ENCODE data around the gene CHD3. TPM values are rescaled to one million over a fixed set of nuclear protein-coding genes. Genes with fewer than 3 reads are reported as not detected.

The CHD3 gene
- total and polyA plus RNA-seq, 2 of the 13 experiments (the other 11 are each of a cell fraction or from before 2014, with no cell fraction given) = 2.7 to 3.7 TPM

- ATAC-seq (peak; percentile 34), FAIRE-seq (peak; percentile 12), DNase-seq (ENCODE audit: low spot score) (peak; percentile 21)
- in situ Hi-C loops (cut with HindIII; ENCODE audit: extremely low pct_ligation_motif_present, low pct_unique_long_range_greater_than_20kb) = no loop called here
- H3K27ac ChIP-seq (ENCODE audit: extremely low read length, insufficient read depth, low read length) = peak overlapping the region; percentile 67
- intact Hi-C loops (cut with micrococcal nuclease; ENCODE audit: unreplicated experiment) = loop anchor here (5.0 kb wide), 1 partner anchor 54 kb away; no protein-coding TSS in a partner anchor
- H3K4me1 ChIP-seq (ENCODE audit: insufficient read depth, low read length) = peaks cover 26% of the 10 kb centered on the region
- no peaks in the 10 kb centered on the region for H4K20me1 ChIP-seq (ENCODE audit: insufficient read depth, low read length)
- H3K9ac ChIP-seq (ENCODE audit: insufficient read depth, low read depth, low read length) = peak overlapping the region; percentile 93
- POLR2A ChIA-PET = interaction anchor here (0.8 to 3.6 kb wide), 6 partner anchors 11 to 450 kb away, joined by 3 to 27 read pairs (median 5); partner anchors contain the start of genes CYB5D1, NAA38 and RNF227
- H3K79me2 ChIP-seq (ENCODE audit: insufficient read depth, low read length) = peaks cover 14% of the 10 kb centered on the region
- H3K36me3 ChIP-seq (replicated peaks in 1 of 2; ENCODE audit: control insufficient read depth in 1 of 2, insufficient read depth in 2 of 2, low read length in 2 of 2) = peaks cover 4 to 18% of the 10 kb centered on the region in 2 experiments; a peak in 4 of 5 replicates
- WGBS (ENCODE audit: low lambda C conversion rate) = 7% methylated on average over 16 of the region's 16 CpGs
- no peak overlapping the region for H2AFZ ChIP-seq (ENCODE audit: low read length)
- no TSS peak for BruUV-seq (replicated peaks)
- no peaks in the 10 kb centered on the region for H3K9me3 ChIP-seq (ENCODE audit: low read length)
- peak overlapping the region; percentile 97 for H3K4me2 ChIP-seq (ENCODE audit: low read depth, low read length)
- peak overlapping the region; percentile 74 to 93 (median 80) for H3K4me3 ChIP-seq (replicated peaks in 1 of 3; ENCODE audit: insufficient read depth in 1 of 3, low read depth in 2 of 3, low read length in 3 of 3)
- no peaks in the 10 kb centered on the region; a peak in 1 of 5 replicates for H3K27me3 ChIP-seq (ENCODE audit: control insufficient read depth in 1 of 2, insufficient read depth in 2 of 2, low read length in 2 of 2)
- CTCF ChIA-PET (ENCODE audit: low intra/inter-chr PET ratio, low total read pairs) = interaction anchor here (0.8 to 1.2 kb wide), 2 partner anchors 56 to 108 kb away, joined by 3 read pairs; no protein-coding TSS in a partner anchor
- TF ChIP-seq ZNF878 (CRISPR knock-in tag; IDR thresholded peaks at IDR 0.05) (0 out of 2 replicates have a peak, but pooled peaks have one; percentile 25), KDM2A (CRISPR knock-in tag; IDR thresholded peaks at IDR 0.05; ENCODE audit: borderline replicate concordance, low read depth) (0 out of 2 replicates have a peak, but pooled peaks have one; percentile 19), TBX2 (CRISPR knock-in tag; IDR thresholded peaks at IDR 0.05; ENCODE audit: borderline replicate concordance) (0 out of 2 replicates have a peak, but pooled peaks have one; percentile 7), TFAP4 (IDR thresholded peaks at IDR 0.05; ENCODE audit: borderline replicate concordance, low read depth) (peak; percentile 98), CTCF (CRISPR knock-in tag; IDR thresholded peaks at IDR 0.05) (0 out of 2 replicates have a peak, but pooled peaks have one; percentile 13), SIN3A (IDR thresholded peaks at IDR 0.05; ENCODE audit: borderline replicate concordance, low read depth, low read length) (peak; percentile 61; the same call in 1 of the 2 replicates), ZBTB49 (CRISPR knock-in tag; IDR thresholded peaks at IDR 0.05; ENCODE audit: borderline replicate concordance) (no peak), FOXJ3 (CRISPR knock-in tag; IDR thresholded peaks at IDR 0.05; ENCODE audit: borderline replicate concordance) (no peak), ZEB1 (IDR thresholded peaks at IDR 0.05; ENCODE audit: insufficient replicate concordance, low read depth) (peak; percentile 4), KAT7 (CRISPR knock-in tag; IDR thresholded peaks at IDR 0.05; ENCODE audit: borderline replicate concordance) (no peak), FOSL2 (CRISPR knock-in tag; IDR thresholded peaks at IDR 0.05) (peak; percentile 40; the same call in 1 of the 2 replicates), PHF8 (CRISPR knock-in tag; IDR thresholded peaks at IDR 0.05) (no peak), ZSCAN30 (CRISPR knock-in tag; IDR thresholded peaks at IDR 0.05) (no peak), ZBTB1 (CRISPR knock-in tag; IDR thresholded peaks at IDR 0.05; ENCODE audit: borderline replicate concordance) (no peak), NKX3-1 (CRISPR knock-in tag; IDR thresholded peaks at IDR 0.05) (no peak), ZNF616 (CRISPR knock-in tag; IDR thresholded peaks at IDR 0.05; ENCODE audit: low read depth) (no peak), FOXA3 (CRISPR knock-in tag; IDR thresholded peaks at IDR 0.05) (peak; percentile 56; the same call in 1 of the 2 replicates), GATAD2A (CRISPR knock-in tag; IDR thresholded peaks at IDR 0.05) (peak; percentile 23; the same call in 1 of the 2 replicates)
Observed at GRCh38 chr17:7932949-7933348, 44.4 kb downstream of the CHD3 start.
